OCI-LY7 (cell line): ENCODE data around the gene DNAI1. TPM values are rescaled to one million over a fixed set of nuclear protein-coding genes. Genes with fewer than 3 reads are reported as not detected.
A peak's percentile ranks its signal among the peaks of the same experiment; 100 is the strongest.

Experiments used
- BruUV-seq: library from RNA; stranded (reverse); fragments of 400-500 nt; replicated peaks from 2 replicates; lab custom pipeline; 2021; lab: Mats Ljungman, UMichigan
- CTCF ChIA-PET: fragments of 300-600 bp; sonication (Branson Sonifier 250); formaldehyde crosslinking; loops from one replicate; lab custom pipeline; 2022; ENCODE audit warnings: antibody characterized with exemption; ENCODE audit not compliant: unreplicated experiment; lab: Charles Lee
- POLR2A ChIA-PET: fragments of 300-600 bp; sonication (Branson Sonifier 250); formaldehyde crosslinking; loops from one replicate; lab custom pipeline; 2022; ENCODE audit warnings: antibody characterized with exemption; lab: Charles Lee
- DNase-seq: peaks from one replicate; pipeline ENCODE4 v3.0.0-alpha.2; 2015; ENCODE audit warnings: low spot score
- H2AFZ ChIP-seq: fragments of 200-600 bp; sonication (generic), shearing (Covaris generic); 2 replicates; pipeline ENCODE4 v1.6.1; 2014; ENCODE audit warnings: mild to moderate bottlenecking, antibody characterized with exemption, low read length, moderate library complexity
- H3K27ac ChIP-seq: fragments of 200-600 bp; sonication (generic); 2 replicates; pipeline ENCODE4 v1.5.1; 2014; ENCODE audit warnings: mixed run types, low read depth, mild to moderate bottlenecking, moderate library complexity, low read length, inconsistent platforms; ENCODE audit not compliant: poor library complexity, severe bottlenecking
- H3K36me3 ChIP-seq: fragments of 200-600 bp; sonication (generic); 2 replicates; pipeline ENCODE4 v1.6.1; 2014; ENCODE audit warnings: mild to moderate bottlenecking, antibody characterized with exemption, low read length, moderate library complexity, mixed read lengths; ENCODE audit not compliant: insufficient read depth
- H3K4me1 ChIP-seq: fragments of 200-600 bp; sonication (generic); 2 replicates; pipeline ENCODE4 v1.5.1; 2014; ENCODE audit warnings: mild to moderate bottlenecking, low read length; ENCODE audit not compliant: insufficient read depth, poor library complexity, severe bottlenecking
- H3K4me2 ChIP-seq: fragments of 200-600 bp; sonication (generic); 2 replicates; pipeline ENCODE4 v1.6.1; 2014; ENCODE audit warnings: mild to moderate bottlenecking, low read length
- H3K4me3 ChIP-seq: fragments of 200-600 bp; sonication (generic); 2 replicates; pipeline ENCODE4 v1.5.1; 2014; ENCODE audit warnings: mild to moderate bottlenecking, low read depth, low read length; ENCODE audit not compliant: poor library complexity, severe bottlenecking
- H3K79me2 ChIP-seq: fragments of 200-600 bp; sonication (generic); 2 replicates; pipeline ENCODE4 v1.6.1; 2016; ENCODE audit warnings: low read depth, mild to moderate bottlenecking, low read length, moderate library complexity, mixed read lengths; ENCODE audit not compliant: insufficient read depth
- H3K9me2 ChIP-seq: fragments of 200-600 bp; sonication (generic); 2 replicates; pipeline ENCODE4 v1.6.1; 2016; ENCODE audit warnings: mild to moderate bottlenecking, low read length, mixed read lengths; ENCODE audit not compliant: insufficient read depth
- H3K9me3 ChIP-seq: fragments of 200-600 bp; sonication (generic); 2 replicates; pipeline ENCODE4 v1.6.1; 2014; ENCODE audit warnings: mild to moderate bottlenecking, mixed run types, low read length, mixed read lengths
- H4K20me1 ChIP-seq: fragments of 200-600 bp; sonication (generic); 2 replicates; pipeline ENCODE4 v1.6.1; 2014; ENCODE audit warnings: mild to moderate bottlenecking, antibody characterized with exemption, low read length, moderate library complexity, mixed read lengths; ENCODE audit not compliant: insufficient read depth
- CTCF ChIP-seq: fragments of 200-600 bp; sonication (generic); conservative IDR thresholded peaks from 2 replicates; pipeline ENCODE4 v1.5.1; 2014; ENCODE audit warnings: mild to moderate bottlenecking, antibody characterized with exemption, low read length, moderate library complexity, mixed read lengths
- EZH2phosphoT487 ChIP-seq: fragments of 200-600 bp; sonication (generic); IDR thresholded peaks from 2 replicates; pipeline ENCODE4 v1.6.1; 2018; ENCODE audit warnings: low read depth, borderline replicate concordance, mild to moderate bottlenecking, mixed run types, antibody characterized with exemption, low read length, moderate library complexity, mixed read lengths
- intact Hi-C: fragments of 100-400 bp; cut with micrococcal nuclease; formaldehyde crosslinking; loops from one replicate; pipeline ENCODE4 v1.10.0; 2022; ENCODE audit not compliant: unreplicated experiment
- total RNA-seq, 2 experiments: library from RNA; depleted of rRNA in 1 of 2; stranded (reverse); fragments of >200 nt in 1 of 2; shearing (Covaris generic) in 1 of 2; gene quantifications; 2 replicates each; pipeline ENCODE4 v1.2.3, GENCODE V29; 2014 to 2022

Gene DNAI1
- total RNA-seq, 2 experiments from 2014 or later = 0.57 to 0.97 TPM

- Histone ChIP-seq H3K9me2 (no peaks in the 10 kb centered on the region), H3K4me1 (no peaks in the 10 kb centered on the region), H2AFZ (no peak overlapping the region), H4K20me1 (no peaks in the 10 kb centered on the region), H3K79me2 (no peaks in the 10 kb centered on the region), H3K36me3 (no peaks in the 10 kb centered on the region), H3K4me2 (no peak overlapping the region), H3K27ac (no peak overlapping the region), H3K9me3 (no peaks in the 10 kb centered on the region), H3K4me3 (no peak overlapping the region)
- peak; percentile 54 for DNase-seq
- intact Hi-C loops = loop anchor here (1.0 to 5.0 kb wide), 3 partner anchors 56 to 140 kb away; no protein-coding TSS in a partner anchor
- CTCF ChIA-PET = no interaction called here
- no TSS peak for BruUV-seq
- TF ChIP-seq CTCF (peak; percentile 78), EZH2phosphoT487 (no peak)
- POLR2A ChIA-PET = no interaction called here
These were observed 88.5 kb downstream of the DNAI1 start for GRCh38 chr9:34546834-34547827.

- no peaks in the 10 kb centered on the region for H3K79me2 ChIP-seq
These were observed 89.5 kb downstream of the DNAI1 start for GRCh38 chr9:34547960-34548611.

More at GRCh38 chr9:34547960-34548611, 89.5 kb downstream of the DNAI1 start:
- no TSS peak for BruUV-seq
- TF ChIP-seq EZH2phosphoT487 (no peak), CTCF (peak; percentile 79)
- Histone ChIP-seq H3K27ac (no peak overlapping the region), H3K4me1 (no peaks in the 10 kb centered on the region), H3K4me3 (no peak overlapping the region), H3K9me2 (no peaks in the 10 kb centered on the region), H4K20me1 (no peaks in the 10 kb centered on the region), H3K9me3 (no peaks in the 10 kb centered on the region), H3K4me2 (no peak overlapping the region), H3K36me3 (no peaks in the 10 kb centered on the region), H2AFZ (no peak overlapping the region)
- peak; percentile 18 for DNase-seq
- intact Hi-C loops = loop anchor here (1.0 to 5.0 kb wide), 4 partner anchors 44 to 141 kb away; no protein-coding TSS in a partner anchor
- CTCF ChIA-PET = no interaction called here
- POLR2A ChIA-PET = no interaction called here
